ENCODE measurements around the gene GLCCI1.

DNA sequence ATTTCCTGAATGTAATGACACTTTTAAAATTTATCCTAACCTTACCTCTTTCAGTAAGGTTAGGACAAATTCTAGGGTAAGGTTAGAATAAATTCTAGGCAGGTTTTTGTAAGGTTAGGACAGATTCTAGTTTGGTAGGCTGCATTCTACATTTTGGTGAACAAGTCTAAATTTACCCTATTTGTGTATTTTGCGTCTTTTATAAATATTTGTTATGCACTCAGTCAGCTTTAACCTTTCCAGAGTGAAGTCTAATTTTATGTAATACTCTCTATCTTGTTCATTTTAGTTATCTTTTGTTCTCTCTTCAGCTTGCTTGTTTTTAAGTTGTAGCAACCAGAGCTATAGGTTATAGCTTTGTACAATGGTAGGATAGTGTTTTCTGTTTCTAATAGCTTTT, 54.0 kb downstream of the GLCCI1 start:
- TF ChIP-seq NFRKB (IDR thresholded peaks at IDR 0.05) (no peak), FOXM1 (IDR thresholded peaks at IDR 0.05; ENCODE audit: borderline replicate concordance) (no peak), ELF4 (IDR thresholded peaks at IDR 0.05) (no peak), SP1 (IDR thresholded peaks at IDR 0.05) (no peak), ZNF384 (IDR thresholded peaks at IDR 0.05) (no peak)

Measured in HEK293T (cell line).